ENCODE measurements around the gene TRPT1.

TRPT1 gene, protein sequence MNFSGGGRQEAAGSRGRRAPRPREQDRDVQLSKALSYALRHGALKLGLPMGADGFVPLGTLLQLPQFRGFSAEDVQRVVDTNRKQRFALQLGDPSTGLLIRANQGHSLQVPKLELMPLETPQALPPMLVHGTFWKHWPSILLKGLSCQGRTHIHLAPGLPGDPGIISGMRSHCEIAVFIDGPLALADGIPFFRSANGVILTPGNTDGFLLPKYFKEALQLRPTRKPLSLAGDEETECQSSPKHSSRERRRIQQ

DNA sequence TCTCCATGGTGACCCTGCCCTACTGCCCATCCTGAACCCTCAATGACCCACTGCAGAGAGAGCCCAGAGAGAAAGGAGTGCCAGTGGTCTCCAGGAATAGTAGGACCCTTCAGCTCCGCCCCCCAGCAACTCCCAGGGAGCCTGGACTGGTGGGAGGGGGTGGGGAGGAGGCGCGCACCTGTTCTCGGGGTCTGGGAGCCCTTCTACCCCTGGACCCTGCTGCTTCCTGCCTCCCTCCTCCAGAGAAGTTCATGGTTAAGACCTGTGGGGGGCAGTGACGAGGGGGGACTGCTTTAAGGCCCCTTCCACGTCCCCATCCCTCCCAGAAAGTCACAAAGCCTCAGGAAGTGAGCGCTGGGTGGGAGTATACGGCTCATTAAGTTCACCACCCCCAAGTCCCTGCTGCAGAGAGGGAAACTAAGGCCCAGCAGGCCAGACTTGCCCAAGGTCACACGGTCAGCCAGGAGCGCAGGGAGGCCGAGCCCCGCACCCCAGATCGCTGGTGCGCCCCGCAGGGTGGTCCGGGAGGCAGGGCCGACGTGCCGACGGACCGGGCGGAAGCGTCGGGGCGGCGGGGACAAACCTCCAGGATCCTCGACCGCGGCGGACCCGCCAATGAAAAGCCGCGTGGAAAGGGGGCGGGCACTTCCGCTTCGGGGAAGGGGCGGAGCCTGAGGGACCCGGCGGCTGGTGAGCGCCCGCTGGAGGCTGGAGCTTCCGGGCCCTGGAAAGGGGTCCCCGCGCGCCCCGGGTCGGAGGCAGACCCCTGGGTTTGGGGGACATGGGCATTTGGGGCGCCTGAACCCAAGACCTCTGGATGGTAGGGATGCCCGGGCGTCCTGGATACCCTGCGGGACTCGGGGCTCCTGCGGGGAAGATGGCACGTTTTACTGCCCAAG is at the start of gene TRPT1, which contains the start of gene NUDT22:
TRPT1 (minus strand) TSS at position 579 of the 899 bp plus-strand sequence; CDS start at position 253, 326 bp downstream.
NUDT22 (plus strand) TSS at position 667 of the 899 bp plus-strand sequence. CDS start 379 bp downstream, outside the sequence.
- DNase-seq (ENCODE audit: low spot score) (peak; percentile 96), FAIRE-seq (no peak)

DNA sequence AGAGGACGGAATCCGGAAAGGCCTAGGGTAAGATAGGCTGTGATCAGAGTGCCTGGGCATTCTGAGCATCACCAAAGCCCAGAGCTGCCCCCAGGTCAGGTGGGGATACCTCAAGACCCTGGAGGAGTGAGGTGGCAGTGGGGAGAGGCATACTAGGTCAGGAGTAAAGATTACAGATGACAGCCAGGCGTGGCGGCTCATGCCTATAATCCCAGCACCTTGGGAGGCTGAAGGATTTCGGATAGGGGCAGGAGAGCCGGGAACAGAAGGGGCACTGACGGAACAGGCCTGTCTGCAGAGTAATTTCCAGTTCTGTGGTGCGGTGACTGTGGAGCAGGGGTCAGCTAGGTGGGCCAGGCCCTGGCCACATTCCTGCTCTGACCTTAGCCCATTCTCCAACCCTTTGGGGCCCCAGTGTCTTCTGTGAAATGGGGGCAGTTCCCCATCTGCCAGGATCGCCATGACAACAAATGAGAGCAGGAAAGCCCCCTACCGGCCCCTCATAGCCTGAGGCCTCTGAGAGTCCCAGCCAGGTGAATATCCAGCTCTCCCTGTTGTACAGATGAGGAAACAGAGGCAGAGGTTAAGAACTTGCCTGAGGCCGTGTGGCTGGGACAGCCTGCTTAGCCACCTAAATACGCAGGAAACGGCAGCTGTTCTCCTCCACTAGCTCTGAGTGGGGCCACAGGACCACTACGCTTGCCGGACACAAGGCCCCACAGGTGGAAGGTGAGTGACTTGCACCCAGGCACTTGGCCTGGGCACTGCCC is 49.2 kb upstream of the TRPT1 start:
- FAIRE-seq (no peak), DNase-seq (ENCODE audit: low spot score) (no peak)

DNA sequence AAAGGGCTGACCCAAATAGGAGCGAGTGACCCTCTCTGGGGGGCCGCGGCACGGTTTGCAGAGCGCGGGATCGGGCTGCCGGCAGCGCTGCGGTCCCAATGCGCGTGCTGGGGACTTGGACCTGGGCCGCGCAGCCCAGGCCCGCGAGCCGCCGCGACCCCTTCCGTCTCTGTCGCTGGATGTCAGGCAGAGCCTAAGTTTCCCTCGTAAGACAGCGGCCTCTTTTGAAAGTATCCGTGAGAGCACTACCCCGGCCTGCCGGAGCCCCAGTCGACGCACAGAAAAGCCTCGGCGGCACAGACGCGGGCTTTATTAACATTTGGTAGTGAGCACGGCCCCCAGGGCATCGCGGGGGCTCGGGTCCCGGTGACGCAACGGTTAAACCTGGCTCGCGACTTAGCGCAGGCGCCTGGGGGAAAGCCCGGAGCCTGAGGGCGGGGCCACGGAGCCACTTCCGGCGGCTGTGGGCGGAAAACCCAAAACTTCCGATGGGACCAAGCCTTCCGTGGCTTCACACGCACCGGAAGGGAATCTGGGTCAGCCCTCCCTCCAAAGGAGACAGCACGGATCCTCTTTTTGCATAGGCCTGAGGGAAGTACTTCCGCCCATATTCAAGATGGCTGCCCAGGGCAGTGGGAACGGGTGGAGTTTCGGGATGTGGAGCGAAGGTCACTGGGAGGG is 43.7 kb upstream of the TRPT1 start:
- DNase-seq (ENCODE audit: low spot score) (peak; percentile 92), FAIRE-seq (no peak)

DNA sequence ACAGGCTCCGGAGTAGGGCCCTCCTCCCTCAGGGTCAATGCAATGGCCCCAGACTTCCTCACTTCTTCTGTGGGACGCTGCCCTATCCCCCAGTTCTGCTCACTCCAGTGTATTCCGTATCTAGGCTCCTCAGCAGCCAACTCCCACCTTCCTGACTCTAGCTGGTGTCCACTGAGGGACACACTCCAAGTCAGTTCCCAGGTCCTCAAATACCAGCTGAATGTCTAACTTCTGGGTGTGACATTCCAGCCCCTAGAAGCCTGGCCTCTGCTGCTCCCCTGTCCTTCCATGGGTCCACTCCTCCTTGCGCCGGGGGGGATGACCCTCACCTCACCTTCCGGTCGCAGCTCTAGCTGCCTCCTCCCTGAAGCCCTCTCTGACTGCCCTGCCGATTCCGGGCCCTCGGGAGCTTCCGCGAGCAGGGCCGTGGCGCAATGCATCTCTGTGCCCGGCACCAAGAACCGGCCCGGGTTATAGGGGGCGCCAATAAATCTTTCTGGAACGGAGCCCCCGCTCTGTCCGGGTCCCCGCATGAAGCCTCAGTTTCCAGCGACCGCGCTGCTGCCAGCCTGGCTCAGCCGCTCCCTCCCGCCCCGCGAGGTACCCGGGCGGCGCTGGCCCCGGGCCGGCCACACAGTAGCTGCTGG is 43.0 kb upstream of the TRPT1 start:
- no peak for FAIRE-seq
- DNase-seq (ENCODE audit: low spot score): peak; percentile 45

DNA sequence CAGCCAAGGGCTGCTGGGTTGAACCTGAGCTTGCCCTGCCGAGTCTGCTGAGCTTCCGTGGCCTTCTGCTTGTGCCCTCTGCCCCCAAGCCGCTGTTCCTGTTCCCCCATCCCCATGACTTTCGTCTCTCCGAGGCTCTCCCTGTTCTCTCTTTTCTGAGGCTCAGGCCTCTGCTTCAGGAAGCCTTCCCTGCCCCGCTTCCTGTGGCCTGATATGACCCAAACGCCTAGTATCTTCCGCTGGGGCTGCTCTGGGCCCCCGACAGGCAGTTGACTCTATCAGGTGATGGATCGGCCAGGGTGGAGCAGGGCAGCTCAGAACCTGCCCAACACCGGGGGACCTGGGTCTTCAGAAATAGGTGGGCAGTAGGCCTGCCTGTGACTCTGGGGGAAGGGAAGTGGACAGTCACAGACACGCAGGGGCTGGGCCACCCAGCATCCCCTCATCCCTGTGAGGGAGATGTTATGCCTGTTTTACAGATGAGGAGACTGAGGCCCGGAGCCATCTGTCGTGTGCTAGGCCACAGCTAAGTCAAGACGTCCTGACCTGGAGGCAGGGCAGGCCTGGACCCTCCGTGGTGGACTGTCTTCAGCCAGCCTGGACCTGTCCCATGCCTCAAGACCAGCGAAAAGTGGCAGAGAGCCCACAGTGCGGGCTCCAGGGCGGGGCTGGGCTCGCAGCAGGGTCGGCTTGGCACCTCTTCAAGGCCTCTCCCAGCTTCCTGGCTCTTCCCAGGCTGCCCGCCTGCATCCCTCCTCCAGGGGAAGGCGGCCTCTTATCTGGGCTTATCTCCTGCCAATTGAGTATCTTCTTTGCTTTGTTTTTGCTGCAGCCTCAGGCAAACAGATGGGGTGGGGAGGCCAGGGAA is 42.3 kb upstream of the TRPT1 start:
- DNase-seq (ENCODE audit: low spot score) (no peak), FAIRE-seq (no peak)

DNA sequence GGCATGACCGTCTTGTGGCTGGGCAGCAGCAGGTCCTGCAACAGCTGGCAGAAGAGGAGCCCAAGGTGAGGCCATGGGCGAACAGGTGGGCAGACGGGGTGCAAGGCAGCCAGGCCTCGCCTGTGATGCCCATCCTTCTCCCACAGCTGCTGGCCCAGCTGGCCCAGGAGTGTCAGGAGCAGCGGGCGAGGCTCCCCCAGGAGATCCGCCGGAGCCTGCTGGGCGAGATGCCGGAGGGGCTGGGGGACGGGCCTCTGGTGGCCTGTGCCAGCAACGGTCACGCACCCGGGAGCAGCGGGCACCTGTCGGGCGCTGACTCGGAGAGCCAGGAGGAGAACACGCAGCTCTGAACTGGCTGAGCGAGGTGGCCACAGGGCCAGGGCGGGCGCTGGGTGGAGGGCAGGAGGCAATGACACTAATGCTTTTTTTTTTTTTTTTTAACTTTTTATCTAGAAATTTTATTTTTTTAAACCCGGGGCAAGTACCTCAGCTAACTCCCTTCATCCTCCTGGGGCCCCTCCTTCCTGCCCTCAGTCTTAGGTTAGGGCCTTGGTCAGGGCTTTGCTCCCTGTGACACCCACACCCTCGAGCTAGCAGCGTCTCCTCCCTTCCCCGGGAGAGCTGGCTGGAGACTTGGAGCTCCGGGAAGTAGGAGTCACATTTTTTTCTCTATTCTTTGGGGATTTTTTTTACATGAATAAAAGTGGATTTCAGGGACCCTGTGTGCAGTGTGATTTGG is 41.4 kb upstream of the TRPT1 start:
- FAIRE-seq (no peak), DNase-seq (ENCODE audit: low spot score) (no peak)

DNA sequence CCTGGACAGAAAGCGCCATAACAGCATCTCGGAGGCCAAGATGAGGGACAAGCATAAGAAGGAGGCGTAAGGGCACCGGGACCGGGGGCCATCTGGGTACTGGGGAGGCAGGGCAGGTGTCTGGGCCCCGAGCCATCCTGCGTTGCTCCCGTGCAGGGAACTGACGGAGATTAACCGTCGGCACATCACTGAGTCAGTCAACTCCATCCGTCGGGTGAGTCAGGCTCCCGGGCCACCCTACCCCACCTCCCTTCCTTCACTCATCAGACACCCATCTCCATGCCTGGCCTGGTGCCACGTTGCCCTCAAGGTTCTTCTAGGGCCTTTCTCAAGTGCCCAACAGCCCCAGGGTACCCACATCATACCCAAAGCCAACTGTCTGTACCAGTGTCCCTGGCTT is 40.4 kb upstream of the TRPT1 start:
- FAIRE-seq (no peak), DNase-seq (ENCODE audit: low spot score) (no peak)

DNA sequence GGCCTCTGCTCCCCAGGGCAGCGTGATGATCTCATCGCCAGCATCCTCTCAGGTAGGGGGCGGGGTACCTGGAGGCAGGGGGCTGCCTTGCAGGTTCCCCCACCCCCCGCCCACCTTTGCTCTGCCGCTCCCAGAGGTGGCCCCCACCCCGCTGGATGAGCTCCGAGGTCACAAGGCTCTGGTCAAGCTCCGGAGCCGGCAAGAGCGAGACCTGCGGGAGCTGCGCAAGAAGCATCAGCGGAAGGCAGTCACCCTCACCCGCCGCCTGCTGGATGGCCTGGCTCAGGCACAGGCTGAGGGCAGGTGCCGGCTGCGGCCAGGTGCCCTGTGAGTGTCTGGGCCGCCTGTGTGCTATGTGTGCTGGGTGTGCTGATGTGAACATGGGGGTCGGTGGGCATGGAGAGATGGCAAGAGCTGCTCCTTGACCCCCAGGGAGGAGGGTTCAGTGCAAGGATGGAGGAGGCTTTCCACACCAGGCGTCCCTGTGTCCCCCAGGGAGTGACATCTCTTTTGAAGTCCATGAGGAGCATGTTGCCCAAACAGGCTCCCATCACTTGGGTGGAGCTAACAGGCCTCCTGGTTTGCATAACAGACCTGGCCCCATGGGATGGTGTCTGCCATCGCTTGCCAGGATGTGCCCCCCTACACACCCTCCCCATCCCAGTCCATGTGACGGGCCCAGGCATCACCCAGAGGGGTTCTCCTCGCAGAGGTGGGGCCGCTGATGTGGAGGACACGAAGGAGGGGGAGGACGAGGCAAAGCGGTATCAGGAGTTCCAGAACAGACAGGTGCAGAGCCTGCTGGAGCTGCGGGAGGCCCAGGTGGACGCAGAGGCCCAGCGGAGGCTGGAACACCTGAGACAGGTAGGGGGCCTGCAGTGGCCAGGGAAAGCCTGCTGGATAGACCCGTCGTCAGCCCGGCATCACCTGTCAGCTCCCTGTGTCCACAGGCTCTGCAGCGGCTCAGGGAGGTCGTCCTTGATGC is 39.5 kb upstream of the TRPT1 start:
- FAIRE-seq: no peak
- DNase-seq (ENCODE audit: low spot score): no peak

DNA sequence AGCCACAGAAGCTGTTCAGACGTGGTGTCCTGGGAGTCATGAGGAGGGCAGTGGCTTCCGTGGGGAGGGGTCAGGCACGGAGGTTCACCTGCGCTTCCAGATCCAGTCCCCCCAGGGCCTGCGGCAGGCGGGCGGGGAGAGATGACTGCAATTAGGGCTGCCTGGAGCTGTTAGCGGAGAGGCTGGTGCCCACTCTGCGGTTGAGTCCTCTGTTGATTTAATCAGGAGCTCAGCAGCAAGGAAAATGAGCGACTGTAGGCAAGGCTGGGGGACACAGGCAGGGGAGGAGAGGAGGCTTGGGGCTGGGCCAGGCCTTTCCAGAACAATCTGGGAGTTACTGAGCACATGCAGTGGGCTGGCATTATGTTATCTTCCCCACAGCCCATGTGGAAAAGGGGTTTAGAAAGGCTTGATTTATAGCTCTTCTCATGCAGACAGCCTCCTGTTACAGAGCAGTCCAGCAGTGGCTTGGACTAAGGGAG is 38.4 kb upstream of the TRPT1 start:
- DNase-seq (ENCODE audit: low spot score) (no peak), FAIRE-seq (no peak)

DNA sequence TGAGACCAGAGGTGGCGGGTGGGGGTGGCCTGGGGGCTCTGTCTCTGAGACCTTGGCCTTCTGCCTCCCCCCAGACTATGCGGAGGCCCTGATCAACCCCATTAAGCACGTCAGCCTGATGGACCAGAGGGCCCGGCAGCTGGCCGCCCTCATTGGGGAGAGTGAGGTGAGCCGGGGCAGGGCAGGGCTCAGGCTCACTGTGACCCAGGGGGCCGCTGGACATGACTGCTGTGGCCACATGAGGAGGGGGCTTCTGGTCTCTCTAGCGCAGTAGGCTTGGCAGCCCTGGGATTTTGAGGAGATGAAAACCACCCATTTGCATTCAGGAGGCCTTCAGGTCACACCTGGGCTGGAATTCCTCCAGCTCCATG is 37.9 kb upstream of the TRPT1 start:
- DNase-seq (ENCODE audit: low spot score): no peak
- no peak for FAIRE-seq

DNA sequence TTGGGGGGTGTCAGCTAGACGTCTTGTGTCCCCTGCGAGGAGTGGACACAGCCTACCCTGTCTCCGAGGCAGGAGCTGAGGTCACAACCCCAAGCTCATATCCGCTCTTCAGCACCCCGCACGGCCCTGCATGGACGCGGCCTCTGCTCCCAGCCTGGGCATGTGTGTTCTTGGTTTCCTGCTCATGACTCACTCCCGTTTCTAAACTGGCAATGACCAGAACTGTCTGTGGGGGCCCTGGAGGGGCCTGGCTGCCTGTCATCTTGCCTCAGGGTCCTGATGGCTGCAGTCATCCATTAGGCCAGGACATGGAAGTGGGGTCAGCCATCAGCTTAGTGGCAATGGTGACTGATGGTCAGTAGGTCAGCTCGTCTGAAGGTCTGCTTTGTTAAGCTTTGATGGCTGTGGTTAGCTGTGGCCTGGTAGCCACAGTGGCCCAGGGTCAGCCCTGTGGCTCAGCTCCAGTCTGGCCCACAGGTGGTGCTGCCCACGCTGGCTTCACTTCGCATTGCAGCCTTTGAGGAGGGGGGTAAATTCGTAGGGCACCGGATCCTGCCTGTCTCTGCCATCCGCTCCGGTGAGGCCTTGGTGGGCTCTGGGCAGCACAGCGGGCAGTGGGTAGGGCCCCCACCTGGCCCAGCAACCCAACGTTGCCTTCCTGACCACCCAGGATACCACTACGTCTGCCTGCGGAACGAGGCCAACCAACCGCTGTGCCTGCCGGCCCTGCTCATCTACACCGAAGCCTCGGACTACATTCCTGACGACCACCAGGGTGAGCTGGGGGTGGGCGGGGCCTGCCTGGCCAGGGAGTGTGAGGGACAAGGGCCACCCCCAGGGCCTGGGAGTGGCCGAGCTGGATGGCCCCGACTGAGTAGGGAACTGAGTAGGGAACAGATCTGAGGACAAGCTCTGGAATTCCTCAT is 37.3 kb upstream of the TRPT1 start:
- DNase-seq (ENCODE audit: low spot score): no peak

DNA sequence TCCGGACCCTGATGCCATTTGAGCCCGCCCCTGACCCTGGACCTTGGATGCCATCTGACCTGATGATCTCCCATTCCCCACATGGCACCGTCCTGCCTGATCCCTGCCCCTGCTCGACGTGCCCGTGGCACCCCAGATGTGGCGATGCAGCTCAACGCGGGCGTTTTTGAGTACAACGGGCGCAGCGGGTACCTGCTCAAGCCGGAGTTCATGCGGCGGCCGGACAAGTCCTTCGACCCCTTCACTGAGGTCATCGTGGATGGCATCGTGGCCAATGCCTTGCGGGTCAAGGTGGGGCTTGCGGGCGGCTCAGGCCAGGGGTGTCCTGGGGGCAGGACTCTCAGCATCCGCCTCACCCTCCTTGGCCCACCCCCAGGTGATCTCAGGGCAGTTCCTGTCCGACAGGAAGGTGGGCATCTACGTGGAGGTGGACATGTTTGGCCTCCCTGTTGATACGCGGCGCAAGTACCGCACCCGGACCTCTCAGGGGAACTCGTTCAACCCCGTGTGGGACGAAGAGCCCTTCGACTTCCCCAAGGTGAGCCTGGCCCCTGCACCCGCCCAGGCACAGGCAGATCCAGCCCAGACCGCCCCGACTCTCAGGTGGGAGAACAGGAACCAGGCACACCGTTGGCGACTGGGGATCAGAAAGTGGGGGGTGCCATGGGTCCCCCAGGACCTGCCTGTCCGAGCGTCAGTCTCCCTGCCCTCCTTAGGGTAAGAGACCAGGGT is 36.5 kb upstream of the TRPT1 start:
- FAIRE-seq: no peak
- no peak for DNase-seq (ENCODE audit: low spot score)

More for the DNA sequence above, 37.3 kb upstream of the TRPT1 start:
- FAIRE-seq: no peak

DNA sequence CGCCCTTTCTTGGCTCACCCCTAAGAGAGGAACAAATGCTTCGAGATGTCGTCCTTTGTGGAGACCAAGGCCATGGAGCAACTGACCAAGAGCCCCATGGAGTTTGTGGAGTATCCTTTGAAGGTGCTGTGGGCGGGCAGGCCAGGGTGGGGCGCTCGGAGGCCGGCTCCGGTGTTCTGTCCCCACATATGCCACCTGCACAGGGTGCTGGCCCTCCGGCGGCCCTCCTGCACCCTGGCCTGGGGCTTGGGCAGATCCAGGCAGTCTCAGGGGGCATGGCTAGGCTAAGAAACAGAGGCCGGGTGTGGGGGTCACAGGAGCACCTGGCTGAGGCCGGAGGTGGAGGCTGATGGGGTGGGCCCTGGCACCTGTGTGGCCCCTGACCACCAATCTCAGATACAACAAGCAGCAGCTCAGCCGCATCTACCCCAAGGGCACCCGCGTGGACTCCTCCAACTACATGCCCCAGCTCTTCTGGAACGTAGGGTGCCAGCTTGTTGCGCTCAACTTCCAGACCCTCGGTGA is 35.6 kb upstream of the TRPT1 start:
- FAIRE-seq: no peak
- no peak for DNase-seq (ENCODE audit: low spot score)

DNA sequence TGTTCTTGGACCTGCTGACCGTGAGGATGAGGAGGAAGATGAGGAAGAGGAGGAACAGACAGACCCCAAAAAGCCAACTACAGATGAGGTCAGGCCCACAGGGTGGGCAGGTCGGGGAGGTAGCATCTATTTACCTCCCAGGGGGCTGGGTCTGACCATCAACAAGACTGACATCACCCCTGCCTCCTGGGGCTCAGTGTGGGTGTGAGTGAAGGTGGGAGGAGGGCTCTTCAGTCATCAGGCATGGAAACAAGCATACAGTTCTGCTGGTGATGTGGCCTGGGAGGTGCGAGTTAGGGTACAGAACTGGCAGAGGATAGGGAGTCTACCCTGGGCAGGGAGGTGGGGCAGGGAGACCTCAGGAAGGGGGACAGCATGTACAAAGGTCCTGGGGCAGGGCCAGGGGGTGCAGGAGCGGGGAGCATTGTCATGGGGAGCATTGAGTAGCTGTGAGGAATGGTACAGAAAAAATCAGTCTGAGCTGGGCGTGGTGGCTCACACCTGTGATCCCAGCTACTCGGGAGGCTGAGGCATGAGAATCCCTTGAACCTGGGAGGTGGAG is 34.2 kb upstream of the TRPT1 start:
- FAIRE-seq: peak; percentile 53
- no peak for DNase-seq (ENCODE audit: low spot score)

DNA sequence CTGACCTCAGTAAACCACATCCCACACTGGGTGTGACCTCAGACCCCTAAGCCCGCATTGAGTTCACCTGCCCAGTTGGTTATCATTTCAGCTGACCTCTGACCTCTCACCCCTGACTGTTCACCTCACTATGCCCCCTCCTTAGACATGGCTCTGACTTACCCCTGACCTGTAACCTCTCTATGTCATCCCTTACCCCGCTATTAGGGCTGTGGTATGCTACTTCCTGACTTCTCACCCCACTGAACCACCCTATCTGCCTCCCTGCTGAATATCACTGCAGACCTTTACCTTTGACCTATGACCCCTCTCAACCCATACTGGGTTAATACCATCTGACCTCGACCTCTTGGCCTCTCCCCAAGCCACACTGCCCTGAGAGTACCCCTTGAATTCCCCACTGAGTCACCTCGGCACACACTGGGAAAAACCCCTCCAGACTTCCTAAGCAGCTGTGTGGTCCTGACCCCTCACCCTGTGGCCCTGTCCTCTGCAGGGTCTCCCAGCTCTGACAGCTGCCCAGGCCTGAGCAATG is 33.6 kb upstream of the TRPT1 start:
- FAIRE-seq (no peak), DNase-seq (ENCODE audit: low spot score) (no peak)
